ENCODE results near the gene ACAA2. TPM values are rescaled to one million over a fixed set of nuclear protein-coding genes. Genes with fewer than 3 reads are reported as not detected.

Gene ACAA2
- total and polyA plus RNA-seq, 2 of the 8 experiments (the other 6 are each of a cell fraction or from before 2014, with no cell fraction given), result 63.4 to 151 TPM

- no peak overlapping the region for H2BK15ac ChIP-seq (ENCODE audit: low read length)
- no peak overlapping the region for H3K23ac ChIP-seq (ENCODE audit: insufficient read length)
- no peaks in the 10 kb centered on the region for H3K4me1 ChIP-seq (replicated peaks in 1 of 4; ENCODE audit: control insufficient read depth in 3 of 4, insufficient read depth in 4 of 4, low read length in 3 of 4)
- no peak overlapping the region for H3K18ac ChIP-seq (ENCODE audit: extremely low read depth, low read length)
- H2AK5ac ChIP-seq (ENCODE audit: low read depth, low read length), result no peak overlapping the region
- no peak overlapping the region for H3K4me2 ChIP-seq (ENCODE audit: insufficient read depth in 1 of 2, low read depth in 2 of 2, low read length in 2 of 2)
- no peak overlapping the region for H4K5ac ChIP-seq (ENCODE audit: insufficient read length, low read depth, low read length)
- H3K56ac ChIP-seq (replicated peaks; ENCODE audit: insufficient read length, low read depth, low read length), result no peak overlapping the region
- H3K4ac ChIP-seq (replicated peaks; ENCODE audit: insufficient read length, low read depth, low read length), result no peak overlapping the region
- no peak overlapping the region for H2BK20ac ChIP-seq (ENCODE audit: low read length)
- POLR2A ChIA-PET (ENCODE audit: partially characterized antibody), result interaction anchor here (0.7 kb wide), 1 partner anchor 247 kb away, joined by 3 read pairs; no protein-coding TSS in a partner anchor
- CTCF ChIA-PET (ENCODE audit: partially characterized antibody), result interaction anchor here (0.9 to 2.7 kb wide), 4 partner anchors 67 to 278 kb away, joined by 3 to 7 read pairs (median 4); no protein-coding TSS in a partner anchor
- FAIRE-seq (no peak), DNase-seq (ENCODE audit: low read depth in 1 of 2, low spot score in 2 of 2) (no peak)
- H4K8ac ChIP-seq (ENCODE audit: extremely low read depth, insufficient read depth, low read length), result no peak overlapping the region
- H2BK120ac ChIP-seq (replicated peaks; ENCODE audit: low read depth, low read length), result no peak overlapping the region
- peaks cover 8 to 90% (median 55%) of the 10 kb centered on the region in 4 experiments for H3K36me3 ChIP-seq (ENCODE audit: control insufficient read depth in 2 of 4, insufficient read depth in 4 of 4, low read length in 3 of 4)
- no peaks in the 10 kb centered on the region for H3K23me2 ChIP-seq (ENCODE audit: low read depth, low read length)
- no peak overlapping the region for H3K27ac ChIP-seq (ENCODE audit: low read depth, low read length)
- H3K79me1 ChIP-seq (ENCODE audit: low read depth, low read length), result no peaks in the 10 kb centered on the region
- peaks cover 0 to 2% of the 10 kb centered on the region in 2 experiments for H4K20me1 ChIP-seq (replicated peaks in 1 of 2; ENCODE audit: control insufficient read depth in 1 of 2, insufficient read depth in 2 of 2, low read length in 2 of 2)
- H4K91ac ChIP-seq (replicated peaks; ENCODE audit: insufficient read length, low read length), result no peak overlapping the region
- H3K9me3 ChIP-seq (ENCODE audit: insufficient read depth in 2 of 2, low read depth in 1 of 2, low read length in 1 of 2), result no peaks in the 10 kb centered on the region
- no peak overlapping the region for H2BK5ac ChIP-seq (ENCODE audit: low read depth, low read length)
- 92% methylated on average over 5 of the region's 5 CpGs; no CpG with 5 or more reads in 1 of the 2 experiments for WGBS, 2 experiments (ENCODE audit: extremely low coverage in 1 of 2, insufficient coverage in 1 of 2, insufficient read length in 1 of 2, insufficient replicate concordance in 2 of 2, low coverage in 1 of 2, low lambda C conversion rate in 2 of 2, missing lambda C conversion rate in 1 of 2)
- no peaks in the 10 kb centered on the region for H3K27me3 ChIP-seq (replicated peaks in 1 of 4; ENCODE audit: control insufficient read depth in 3 of 4, extremely low read depth in 1 of 4, insufficient read depth in 3 of 4, low read length in 3 of 4)
- H2BK12ac ChIP-seq (ENCODE audit: low read depth, low read length), result no peak overlapping the region
- H3K79me2 ChIP-seq (ENCODE audit: control insufficient read depth in 1 of 2, insufficient read depth in 2 of 2, low read length in 2 of 2), result no peaks in the 10 kb centered on the region
- H3K14ac ChIP-seq (ENCODE audit: insufficient read length), result no peak overlapping the region
- no peak overlapping the region for H3K9ac ChIP-seq (replicated peaks in 1 of 4; ENCODE audit: extremely low read depth in 1 of 4, low read depth in 3 of 4, low read length in 3 of 4)
- no peak overlapping the region for H3K4me3 ChIP-seq (ENCODE audit: extremely low read depth in 1 of 4, insufficient read depth in 2 of 4, low read depth in 3 of 4, low read length in 4 of 4)
- H2AFZ ChIP-seq (ENCODE audit: low read length), result no peak overlapping the region
- TF ChIP-seq RAD21 (IDR thresholded peaks at IDR 0.05 in 1 of 2, conservative IDR thresholded peaks at IDR 0.05 in 1 of 2; ENCODE audit: low read depth in 2 of 2, low read length in 2 of 2) (no peak), ASH2L (IDR thresholded peaks at IDR 0.05; ENCODE audit: low read length) (no peak), E2F6 (IDR thresholded peaks at IDR 0.05) (no peak), SIX5 (IDR thresholded peaks at IDR 0.05; ENCODE audit: low read depth, low read length) (no peak), CBX8 (IDR thresholded peaks at IDR 0.05; ENCODE audit: borderline replicate concordance, low read depth, low read length) (no peak), POU5F1 (IDR thresholded peaks at IDR 0.05; ENCODE audit: low read depth, low read length) (no peak), FOSL1 (IDR thresholded peaks at IDR 0.05; ENCODE audit: insufficient read depth, low read depth, low read length) (no peak), EGR1 (IDR thresholded peaks at IDR 0.05; ENCODE audit: borderline replicate concordance, low read depth, low read length) (no peak), ATF2 (IDR thresholded peaks at IDR 0.05; ENCODE audit: low read length) (no peak), MAX (IDR thresholded peaks at IDR 0.05) (no peak)
Measured at GRCh38 chr18:49788327-49788898, 24.9 kb downstream of the ACAA2 start.
